Karpas-422 (cell line): Measurements from ENCODE around the gene FAF2. TPM values are rescaled to one million over a fixed set of nuclear protein-coding genes. Genes with fewer than 3 reads are reported as not detected.

Experiments
- DNase-seq: peaks from one replicate; pipeline ENCODE4 v3.0.0-alpha.2; 2015
- H2AFZ ChIP-seq: fragments of 200-600 bp; sonication (generic); 2 replicates; pipeline ENCODE4 v1.6.1; 2014; ENCODE audit warnings: antibody characterized with exemption, low read length, mixed read lengths
- H3K27ac ChIP-seq: fragments of 200-600 bp; sonication (generic); 2 replicates; pipeline ENCODE4 v1.5.1; 2014; ENCODE audit warnings: mild to moderate bottlenecking, low read length, moderate library complexity
- H3K27me3 ChIP-seq: fragments of 200-600 bp; sonication (generic); 2 replicates; pipeline ENCODE4 v1.6.1; 2014; ENCODE audit warnings: low read length, mixed read lengths
- H3K36me3 ChIP-seq: fragments of 200-600 bp; sonication (generic); 2 replicates; pipeline ENCODE4 v1.6.1; 2014; ENCODE audit warnings: low read length, mixed read lengths; ENCODE audit not compliant: insufficient read depth
- H3K4me1 ChIP-seq: fragments of 200-600 bp; sonication (generic); 2 replicates; pipeline ENCODE4 v1.6.1; 2014; ENCODE audit warnings: mild to moderate bottlenecking, low read length, mixed read lengths
- H3K4me2 ChIP-seq: fragments of 200-600 bp; sonication (generic); 2 replicates; pipeline ENCODE4 v1.6.1; 2014; ENCODE audit warnings: low read length, low read depth, mild to moderate bottlenecking; ENCODE audit not compliant: poor library complexity, severe bottlenecking
- H3K4me3 ChIP-seq: fragments of 200-600 bp; sonication (generic); 2 replicates; pipeline ENCODE4 v1.5.1; 2014; ENCODE audit warnings: mild to moderate bottlenecking, antibody characterized with exemption, low read length, mixed read lengths
- H3K79me2 ChIP-seq: fragments of 200-600 bp; sonication (generic); 2 replicates; pipeline ENCODE4 v1.6.1; 2014; ENCODE audit warnings: mild to moderate bottlenecking, low read length, mixed read lengths
- H3K9ac ChIP-seq: fragments of 200-600 bp; sonication (generic); 2 replicates; pipeline ENCODE4 v1.6.0; 2014; ENCODE audit warnings: low read length
- H3K9me2 ChIP-seq: fragments of 200-600 bp; sonication (generic), shearing (Covaris generic); replicated peaks from 2 replicates; pipeline ENCODE4 v1.6.0; 2014; ENCODE audit warnings: mild to moderate bottlenecking, low read length, moderate library complexity; ENCODE audit not compliant: insufficient read depth
- H3K9me3 ChIP-seq: fragments of 300-700, 200-600 bp; sonication (generic); 2 replicates; pipeline ENCODE4 v1.6.1; 2014; ENCODE audit warnings: low read length, mixed read lengths
- H4K20me1 ChIP-seq: fragments of 200-600 bp; sonication (generic); 2 replicates; pipeline ENCODE4 v1.6.1; 2014; ENCODE audit warnings: mild to moderate bottlenecking, antibody characterized with exemption, low read length, low read depth; ENCODE audit not compliant: insufficient read depth
- total RNA-seq: library from RNA; depleted of rRNA; stranded (reverse); fragments of >200 nt; shearing (Covaris generic); gene quantifications from 2 replicates; pipeline ENCODE4 v1.2.3, GENCODE V29; 2014; ENCODE audit warnings: low replicate concordance

The FAF2 gene
- total RNA-seq, 1 experiment from 2014 or later = 37.5 TPM

GRCh38 chr5:176425138-176425537, 23.0 kb upstream of the FAF2 start:
- Histone ChIP-seq H3K9me2 (no peaks in the 10 kb centered on the region), H2AFZ (no peak overlapping the region), H3K4me2 (no peak overlapping the region), H3K4me3 (no peak overlapping the region), H3K4me1 (no peaks in the 10 kb centered on the region), H3K9me3 (no peaks in the 10 kb centered on the region), H4K20me1 (no peaks in the 10 kb centered on the region), H3K9ac (no peak overlapping the region), H3K36me3 (no peaks in the 10 kb centered on the region), H3K27me3 (no peaks in the 10 kb centered on the region), H3K79me2 (no peaks in the 10 kb centered on the region), H3K27ac (no peak overlapping the region)
- no peak for DNase-seq

- Histone ChIP-seq H3K4me1 (no peaks in the 10 kb centered on the region), H3K9ac (no peak overlapping the region), H2AFZ (no peak overlapping the region), H3K9me2 (no peaks in the 10 kb centered on the region), H3K4me2 (no peak overlapping the region), H3K9me3 (no peaks in the 10 kb centered on the region), H3K4me3 (no peak overlapping the region), H3K36me3 (no peaks in the 10 kb centered on the region), H4K20me1 (no peaks in the 10 kb centered on the region), H3K27ac (no peak overlapping the region), H3K27me3 (no peaks in the 10 kb centered on the region), H3K79me2 (no peaks in the 10 kb centered on the region)
- DNase-seq = no peak
Observed at GRCh38 chr5:176425791-176426190, 22.4 kb upstream of the FAF2 start.

- Histone ChIP-seq H3K27ac (no peak overlapping the region), H2AFZ (no peak overlapping the region), H3K9me3 (no peaks in the 10 kb centered on the region), H3K36me3 (no peaks in the 10 kb centered on the region), H3K9me2 (no peaks in the 10 kb centered on the region), H3K79me2 (no peaks in the 10 kb centered on the region), H4K20me1 (no peaks in the 10 kb centered on the region), H3K9ac (no peak overlapping the region), H3K27me3 (no peaks in the 10 kb centered on the region), H3K4me3 (no peak overlapping the region), H3K4me2 (no peak overlapping the region), H3K4me1 (no peaks in the 10 kb centered on the region)
- DNase-seq = no peak
Observed at GRCh38 chr5:176426876-176427275, 21.3 kb upstream of the FAF2 start.

- Histone ChIP-seq H3K9me3 (no peaks in the 10 kb centered on the region), H3K9me2 (no peaks in the 10 kb centered on the region), H4K20me1 (no peaks in the 10 kb centered on the region), H3K4me1 (no peaks in the 10 kb centered on the region), H3K79me2 (no peaks in the 10 kb centered on the region), H3K4me3 (no peak overlapping the region), H3K9ac (no peak overlapping the region), H3K27me3 (no peaks in the 10 kb centered on the region), H2AFZ (no peak overlapping the region), H3K36me3 (no peaks in the 10 kb centered on the region), H3K4me2 (no peak overlapping the region), H3K27ac (no peak overlapping the region)
- DNase-seq = no peak
Observed at GRCh38 chr5:176427971-176428370, 20.2 kb upstream of the FAF2 start.

- H3K27ac ChIP-seq = no peak overlapping the region
- H2AFZ ChIP-seq = no peak overlapping the region
- H3K4me2 ChIP-seq = no peak overlapping the region
- no peaks in the 10 kb centered on the region for H3K79me2 ChIP-seq
- H3K9me3 ChIP-seq = no peaks in the 10 kb centered on the region
- H3K4me3 ChIP-seq = no peak overlapping the region
- no peaks in the 10 kb centered on the region for H3K4me1 ChIP-seq
- DNase-seq = no peak
- no peaks in the 10 kb centered on the region for H3K9me2 ChIP-seq
- no peaks in the 10 kb centered on the region for H4K20me1 ChIP-seq
- H3K27me3 ChIP-seq = no peaks in the 10 kb centered on the region
- no peak overlapping the region for H3K9ac ChIP-seq
- no peaks in the 10 kb centered on the region for H3K36me3 ChIP-seq
Observed at GRCh38 chr5:176429972-176430371, 18.2 kb upstream of the FAF2 start.

GRCh38 chr5:176432707-176433106, 15.5 kb upstream of the FAF2 start:
- no peak for DNase-seq
- H3K4me1 ChIP-seq = peaks cover 4% of the 10 kb centered on the region
- H3K27ac ChIP-seq = no peak overlapping the region
- H2AFZ ChIP-seq = no peak overlapping the region
- H3K4me2 ChIP-seq = no peak overlapping the region
- H4K20me1 ChIP-seq = no peaks in the 10 kb centered on the region
- no peak overlapping the region for H3K9ac ChIP-seq
- no peaks in the 10 kb centered on the region for H3K9me3 ChIP-seq
- H3K27me3 ChIP-seq = no peaks in the 10 kb centered on the region
- no peaks in the 10 kb centered on the region for H3K36me3 ChIP-seq
- no peaks in the 10 kb centered on the region for H3K9me2 ChIP-seq
- no peaks in the 10 kb centered on the region for H3K79me2 ChIP-seq
- H3K4me3 ChIP-seq = no peak overlapping the region

- H3K9ac ChIP-seq = no peak overlapping the region
- H4K20me1 ChIP-seq = no peaks in the 10 kb centered on the region
- H3K79me2 ChIP-seq = no peaks in the 10 kb centered on the region
- no peak overlapping the region for H3K27ac ChIP-seq
- H3K9me3 ChIP-seq = no peaks in the 10 kb centered on the region
- H3K36me3 ChIP-seq = no peaks in the 10 kb centered on the region
- H3K4me2 ChIP-seq = peak overlapping the region; percentile 19
- no peak for DNase-seq
- peaks cover 9% of the 10 kb centered on the region for H3K4me1 ChIP-seq
- no peak overlapping the region for H2AFZ ChIP-seq
- no peaks in the 10 kb centered on the region for H3K9me2 ChIP-seq
- no peaks in the 10 kb centered on the region for H3K27me3 ChIP-seq
- H3K4me3 ChIP-seq = no peak overlapping the region
Observed at GRCh38 chr5:176436656-176437055, 11.5 kb upstream of the FAF2 start.

- no peaks in the 10 kb centered on the region for H3K79me2 ChIP-seq
- H3K9me2 ChIP-seq = no peaks in the 10 kb centered on the region
- no peaks in the 10 kb centered on the region for H4K20me1 ChIP-seq
- no peaks in the 10 kb centered on the region for H3K9me3 ChIP-seq
- no peaks in the 10 kb centered on the region for H3K36me3 ChIP-seq
- H3K9ac ChIP-seq = no peak overlapping the region
- H2AFZ ChIP-seq = no peak overlapping the region
- H3K27me3 ChIP-seq = no peaks in the 10 kb centered on the region
- H3K4me3 ChIP-seq = no peak overlapping the region
- H3K4me2 ChIP-seq = no peak overlapping the region
- no peak for DNase-seq
- H3K4me1 ChIP-seq = peaks cover 9% of the 10 kb centered on the region
- H3K27ac ChIP-seq = no peak overlapping the region
Observed at GRCh38 chr5:176438959-176439757, 9.0 kb upstream of the FAF2 start.
